HG03039 (cell line): ENCODE measurements around the gene SUPV3L1.
"Not testable (repeated sequence)": the region's sequence is repeated elsewhere in the genome, so short reads cannot be mapped to it uniquely, and the experiment has no call there.

Experiments used
- ATAC-seq: cut with Tn5 transposase; IDR thresholded peaks from one replicate; pipeline ENCODE4 v1.9.1; 2021; ENCODE audit warnings: mild to moderate bottlenecking, moderate library complexity; ENCODE audit not compliant: unreplicated experiment

Gene SUPV3L1

DNA sequence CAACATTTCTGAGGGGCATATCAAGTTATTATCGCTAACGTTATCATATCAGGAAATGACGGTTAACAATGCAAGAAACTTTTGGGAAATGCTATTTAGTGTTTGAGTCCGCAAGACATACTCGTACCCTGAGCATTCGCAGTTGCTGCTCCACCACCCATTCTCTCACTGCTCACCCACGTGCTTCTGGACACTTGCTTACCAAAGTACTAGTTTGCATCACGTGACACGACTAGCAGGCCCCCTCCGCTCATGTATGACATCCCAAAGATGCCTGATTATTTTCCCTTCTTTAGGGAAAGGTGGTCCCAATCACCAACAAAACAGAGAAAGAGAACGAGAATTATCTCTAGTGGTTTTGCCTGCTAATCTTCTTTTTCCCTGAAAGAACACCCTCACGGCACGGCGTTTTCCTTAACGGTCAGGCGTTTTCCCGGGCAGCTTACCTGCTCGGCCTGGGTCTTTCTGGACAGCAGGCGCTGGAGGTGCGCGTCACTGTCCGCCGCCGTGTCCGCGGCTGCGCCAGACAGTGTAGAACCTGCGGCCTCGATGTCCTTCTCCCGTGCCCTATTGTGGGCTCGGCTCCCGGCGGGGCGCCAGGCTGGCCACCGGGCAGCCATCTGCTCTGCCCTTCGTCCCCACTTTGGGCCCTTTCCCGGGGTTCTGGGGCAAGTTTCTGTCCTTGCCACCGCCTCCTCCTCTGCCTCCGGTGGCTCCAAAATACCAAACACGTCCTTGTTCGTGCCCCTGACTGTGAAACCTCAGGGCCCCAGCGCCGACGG, at the start of gene SUPV3L1:
Gene SUPV3L1 (plus strand): TSS at position 492 of the 782 bp plus-strand sequence. CDS start 58 bp downstream, at position 550.
- peak; percentile 76 for ATAC-seq

DNA sequence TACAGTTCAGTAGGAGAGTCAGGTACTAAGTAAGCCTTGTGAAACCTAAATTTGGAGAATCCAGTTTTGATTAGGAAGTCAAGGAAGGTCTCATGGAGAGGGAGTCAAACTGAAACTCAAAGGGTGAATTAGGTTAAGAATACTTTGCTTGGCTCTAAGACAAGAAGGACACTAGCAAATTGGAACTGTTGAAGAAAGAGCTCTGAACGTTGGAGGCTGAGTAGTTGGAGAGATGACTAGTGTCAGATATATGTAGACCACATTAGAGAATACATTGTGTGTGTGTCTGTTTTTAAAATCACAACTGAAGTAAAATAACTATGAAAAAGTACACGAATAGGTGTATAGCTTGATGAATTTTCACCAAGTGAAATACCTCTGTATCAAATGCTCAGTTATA, 49.8 kb upstream of the SUPV3L1 start:
- ATAC-seq, result no peak

- ATAC-seq, result no peak
Measured at GRCh38 chr10:69139961-69140360, 40.1 kb upstream of the SUPV3L1 start.

DNA sequence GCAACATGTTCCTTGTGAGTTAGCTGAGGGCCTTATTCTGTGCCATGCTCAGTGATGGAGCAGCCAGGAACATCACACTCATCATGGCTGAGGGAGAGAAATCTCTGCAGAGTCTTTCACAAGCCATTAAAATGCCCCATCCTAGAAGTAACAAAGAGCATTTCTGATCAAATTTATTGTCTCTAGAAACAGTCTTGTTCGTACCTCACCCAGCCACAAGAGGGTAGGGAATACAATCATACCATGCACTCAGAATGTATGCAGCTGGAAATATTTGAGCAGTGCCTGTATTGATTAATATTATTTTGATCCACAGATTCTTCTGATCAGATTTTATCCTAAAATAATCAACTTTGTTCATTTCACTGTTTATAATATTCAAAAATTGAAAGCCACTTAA, 38.7 kb upstream of the SUPV3L1 start:
- no peak for ATAC-seq

DNA sequence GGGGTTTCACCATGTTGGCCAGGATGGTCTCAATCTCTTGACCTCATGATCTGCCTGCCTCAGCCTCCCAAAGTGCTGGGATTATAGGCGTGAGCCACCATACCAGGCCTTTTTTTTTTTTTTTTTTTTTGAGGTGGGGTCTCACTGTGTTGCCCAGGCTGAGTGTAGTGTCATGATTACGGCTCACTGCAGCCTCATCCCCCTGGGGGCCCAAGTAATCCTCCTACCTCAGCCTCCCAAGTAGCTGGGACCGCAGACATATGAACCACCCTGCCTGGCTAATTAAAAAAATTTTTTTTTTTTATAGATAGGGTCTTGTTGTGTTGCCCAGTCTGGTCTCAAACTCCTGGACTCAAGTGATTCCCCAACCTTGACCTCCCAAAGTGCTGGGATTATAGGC, 38.0 kb upstream of the SUPV3L1 start:
- ATAC-seq, result not testable (repeated sequence)

GRCh38 chr10:69142983-69143382, 37.1 kb upstream of the SUPV3L1 start:
- ATAC-seq, result no peak

GRCh38 chr10:69145329-69145728, 34.7 kb upstream of the SUPV3L1 start:
- ATAC-seq, result no peak

DNA sequence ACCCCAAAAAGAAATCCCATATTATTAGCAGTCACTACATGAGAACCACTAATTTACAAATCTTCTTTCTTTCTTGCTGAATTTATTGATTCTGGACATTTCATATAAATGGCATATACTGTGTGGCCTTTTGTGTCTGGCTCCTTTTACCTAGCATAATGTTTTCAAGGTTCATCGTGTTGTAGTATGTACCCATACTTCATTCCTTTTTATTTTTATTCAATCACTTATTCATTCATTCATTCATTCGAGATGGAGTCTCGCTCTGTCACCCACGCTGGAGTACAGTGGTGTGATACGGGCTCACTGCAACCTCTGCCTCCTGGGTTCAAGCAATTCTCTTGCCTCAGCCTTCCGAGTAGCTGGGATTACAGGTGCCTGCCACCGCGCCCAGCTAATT, 34.2 kb upstream of the SUPV3L1 start:
- no peak for ATAC-seq

DNA sequence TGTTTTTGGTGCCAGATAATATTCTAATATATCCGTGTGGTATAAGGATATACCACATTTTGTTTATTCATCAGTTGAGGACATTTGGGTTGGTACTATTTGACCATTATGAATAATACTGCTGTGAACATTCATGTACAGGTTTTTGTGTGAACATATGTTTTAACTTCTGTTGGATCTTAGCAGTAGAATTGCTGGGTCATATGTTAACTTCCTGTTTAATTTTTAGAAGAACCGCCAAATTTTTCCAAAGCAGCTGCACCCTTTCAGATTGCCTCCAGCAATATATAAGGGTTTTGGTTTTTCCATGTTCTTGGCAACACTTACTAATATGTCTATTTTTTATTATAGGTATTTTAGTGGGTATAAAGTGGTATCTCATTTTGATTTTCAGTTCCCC, 33.3 kb upstream of the SUPV3L1 start:
- ATAC-seq, result no peak

DNA sequence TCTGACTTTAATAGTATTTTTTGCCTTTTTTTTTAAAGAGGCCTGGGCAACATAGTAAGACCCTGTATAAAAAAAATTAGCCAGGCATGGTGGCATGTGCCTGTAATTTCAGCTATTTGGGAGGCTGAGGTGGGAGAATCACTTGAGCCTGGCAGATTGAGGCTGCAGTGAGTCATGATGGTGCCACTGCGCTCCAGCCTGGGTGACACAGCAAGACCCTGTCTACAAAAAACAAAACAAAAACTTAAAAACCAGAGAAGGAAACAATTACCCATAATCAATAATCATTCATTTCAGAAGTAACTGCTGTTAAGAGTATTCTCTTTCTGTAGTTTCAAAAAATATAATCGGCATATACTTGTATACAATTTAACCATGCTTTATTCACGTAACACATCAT, 28.1 kb upstream of the SUPV3L1 start:
- ATAC-seq, result no peak

GRCh38 chr10:69153227-69153626, 26.8 kb upstream of the SUPV3L1 start:
- ATAC-seq, result no peak

- no peak for ATAC-seq
Measured at GRCh38 chr10:69160809-69161241, 19.2 kb upstream of the SUPV3L1 start.

DNA sequence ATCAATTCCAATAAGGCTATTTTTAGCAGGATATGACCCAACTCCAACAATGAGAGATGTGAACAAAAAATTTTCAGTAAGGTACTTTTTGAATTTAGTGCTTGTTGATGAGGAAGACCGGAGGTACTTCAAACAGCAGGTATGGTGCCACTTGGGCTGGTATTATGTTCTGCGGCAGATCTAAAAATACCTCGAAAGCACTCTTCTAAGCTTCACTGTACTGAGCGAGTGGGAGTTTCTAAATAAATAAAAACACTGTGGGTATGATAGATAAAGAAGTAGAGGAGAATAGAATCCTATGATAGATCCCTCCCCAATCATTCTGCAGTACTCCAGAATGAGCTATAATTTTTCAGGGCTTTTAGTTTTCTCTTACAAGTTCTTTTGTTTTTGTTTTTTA, 11.5 kb upstream of the SUPV3L1 start:
- ATAC-seq, result no peak

GRCh38 chr10:69172241-69172982, 7.6 kb upstream of the SUPV3L1 start:
- ATAC-seq, result no peak

GRCh38 chr10:69175326-69175725, 4.7 kb upstream of the SUPV3L1 start:
- not testable (repeated sequence) for ATAC-seq

DNA sequence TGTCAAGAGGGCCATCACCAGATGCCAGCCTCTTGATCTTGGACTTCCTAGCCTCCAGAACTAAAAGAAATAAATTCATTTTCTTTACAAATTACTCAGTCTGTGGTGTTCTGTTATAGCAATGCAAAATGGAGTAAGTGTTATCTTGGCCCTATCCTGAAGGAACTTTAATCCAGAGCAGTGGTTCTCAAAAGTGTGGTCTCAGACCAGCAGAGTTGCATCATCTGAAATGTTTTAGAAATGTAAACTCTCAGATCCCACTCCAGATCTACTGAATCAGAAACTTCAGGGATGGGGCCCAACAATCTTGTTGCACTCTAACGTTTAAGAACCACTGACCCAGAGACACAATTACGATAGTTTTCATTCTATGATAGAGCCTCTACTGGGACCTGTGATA, 3.2 kb upstream of the SUPV3L1 start:
- ATAC-seq, result no peak

- ATAC-seq, result no peak
Measured at GRCh38 chr10:69179089-69179742, 818 bp upstream of the SUPV3L1 start.

GRCh38 chr10:69180525-69181204, 631 bp downstream of the SUPV3L1 start:
- peak; percentile 25 for ATAC-seq

GRCh38 chr10:69181433-69181832, 1.4 kb downstream of the SUPV3L1 start:
- ATAC-seq, result no peak

DNA sequence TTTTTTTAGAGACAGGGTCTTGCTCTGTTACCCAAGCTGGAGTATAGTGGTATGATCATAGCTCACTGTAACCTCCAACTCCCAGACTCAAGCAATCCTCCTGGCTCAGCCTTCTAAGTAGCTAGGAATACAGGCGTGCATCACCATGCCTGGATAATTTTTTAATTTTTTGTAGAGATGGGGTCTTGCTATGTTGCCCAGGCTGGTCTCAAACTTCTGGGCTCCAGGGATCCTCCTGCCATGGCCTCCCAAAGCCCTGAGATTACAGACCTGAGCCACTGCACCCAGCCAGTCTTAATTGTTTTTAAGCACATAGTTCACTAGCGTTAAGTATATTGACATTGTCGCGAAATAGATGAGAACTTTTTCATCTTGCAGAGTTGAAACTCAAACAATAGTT, 2.0 kb downstream of the SUPV3L1 start:
- ATAC-seq, result no peak

GRCh38 chr10:69186524-69186923, 6.5 kb downstream of the SUPV3L1 start:
- no peak for ATAC-seq
